M059J (cell line): Measurements from ENCODE around the gene PCBP4. TPM values are rescaled to one million over a fixed set of nuclear protein-coding genes. Genes with fewer than 3 reads are reported as not detected.

Source experiments
- DNase-seq: peaks from one replicate; pipeline ENCODE4 v3.0.0-alpha.2; 2012; ENCODE audit warnings: low read depth
- total RNA-seq: library from RNA; depleted of rRNA; stranded (reverse); fragments of >200 nt; shearing (Covaris generic); gene quantifications from 2 replicates; pipeline ENCODE4 v1.2.3, GENCODE V29; 2014

The PCBP4 gene
- total RNA-seq, 1 experiment from 2014 or later: 45.1 TPM

GRCh38 chr3:51974277-51974962, 7.2 kb upstream of the PCBP4 start:
- DNase-seq: no peak

- DNase-seq: no peak
Measured at GRCh38 chr3:51971350-51971749, 4.1 kb upstream of the PCBP4 start.

GRCh38 chr3:51970606-51971300, 3.5 kb upstream of the PCBP4 start:
- no peak for DNase-seq

- no peak for DNase-seq
Measured at GRCh38 chr3:51969841-51970240, 2.6 kb upstream of the PCBP4 start.

- no peak for DNase-seq
Measured at GRCh38 chr3:51968883-51969678, 1.8 kb upstream of the PCBP4 start.

GRCh38 chr3:51968170-51968775, 1.0 kb upstream of the PCBP4 start:
- DNase-seq: no peak

GRCh38 chr3:51966922-51967383, 301 bp downstream of the PCBP4 start:
- no peak for DNase-seq

GRCh38 chr3:51966486-51966885, 768 bp downstream of the PCBP4 start:
- DNase-seq: no peak

- DNase-seq: no peak
Measured at GRCh38 chr3:51966016-51966415, 1.2 kb downstream of the PCBP4 start.

- no peak for DNase-seq
Measured at GRCh38 chr3:51964521-51964920, 2.7 kb downstream of the PCBP4 start.

GRCh38 chr3:51963951-51964451, 3.3 kb downstream of the PCBP4 start:
- DNase-seq: no peak

GRCh38 chr3:51962854-51963530, 4.3 kb downstream of the PCBP4 start:
- no peak for DNase-seq

- no peak for DNase-seq
Measured at GRCh38 chr3:51961602-51962569, 5.4 kb downstream of the PCBP4 start.

- no peak for DNase-seq
Measured at GRCh38 chr3:51961011-51961410, 6.2 kb downstream of the PCBP4 start.

GRCh38 chr3:51960386-51960785, 6.9 kb downstream of the PCBP4 start:
- no peak for DNase-seq

- DNase-seq: no peak
Measured at GRCh38 chr3:51959651-51960050, 7.6 kb downstream of the PCBP4 start.

GRCh38 chr3:51958603-51959521, 8.4 kb downstream of the PCBP4 start:
- DNase-seq: no peak

- DNase-seq: no peak
Measured at GRCh38 chr3:51957520-51958205, 9.6 kb downstream of the PCBP4 start.
